Neural crest cell (in vitro differentiated cells): Measurements from ENCODE around the gene ODAD4. TPM values are rescaled to one million over a fixed set of nuclear protein-coding genes. Genes with fewer than 3 reads are reported as not detected.

ENCODE experiments used
- DNase-seq: peaks from one replicate; pipeline ENCODE4 v3.0.0; 2021; ENCODE audit warnings: low read depth, mixed read lengths, low spot score
- H3K27ac Mint-ChIP-seq: one replicate; pipeline ENCODE4 v1.8.0; 2021; ENCODE audit warnings: mild to moderate bottlenecking, mixed read lengths; ENCODE audit not compliant: unreplicated experiment
- H3K27me3 Mint-ChIP-seq: 2 replicates; pipeline ENCODE4 v1.8.0; 2021; ENCODE audit warnings: low read depth, mild to moderate bottlenecking, mixed read lengths
- H3K36me3 Mint-ChIP-seq: 2 replicates; pipeline ENCODE4 v1.8.0; 2021; ENCODE audit warnings: low read depth, mild to moderate bottlenecking, mixed read lengths
- H3K4me1 Mint-ChIP-seq: 2 replicates; pipeline ENCODE4 v1.8.0; 2021; ENCODE audit warnings: mixed read lengths
- H3K4me3 Mint-ChIP-seq: one replicate; pipeline ENCODE4 v1.8.0; 2021; ENCODE audit warnings: mild to moderate bottlenecking, mixed read lengths
- H3K9me3 Mint-ChIP-seq: 2 replicates; pipeline ENCODE4 v1.8.0; 2021; ENCODE audit warnings: mixed read lengths
- total RNA-seq: library from RNA; stranded (reverse); gene quantifications from 2 replicates; pipeline ENCODE4 v1.2.1, GENCODE V29; 2021
- TF ChIP-seq, protein P1 (sequence below): fragments of 200-600 bp; sonication (generic); conservative IDR thresholded peaks from 2 replicates; pipeline ENCODE4 v1.5.0; 2021; ENCODE audit warnings: antibody characterized with exemption, mild to moderate bottlenecking

The ODAD4 gene
- total RNA-seq, 1 donor from 2014 or later: 4.8 TPM

DNA sequence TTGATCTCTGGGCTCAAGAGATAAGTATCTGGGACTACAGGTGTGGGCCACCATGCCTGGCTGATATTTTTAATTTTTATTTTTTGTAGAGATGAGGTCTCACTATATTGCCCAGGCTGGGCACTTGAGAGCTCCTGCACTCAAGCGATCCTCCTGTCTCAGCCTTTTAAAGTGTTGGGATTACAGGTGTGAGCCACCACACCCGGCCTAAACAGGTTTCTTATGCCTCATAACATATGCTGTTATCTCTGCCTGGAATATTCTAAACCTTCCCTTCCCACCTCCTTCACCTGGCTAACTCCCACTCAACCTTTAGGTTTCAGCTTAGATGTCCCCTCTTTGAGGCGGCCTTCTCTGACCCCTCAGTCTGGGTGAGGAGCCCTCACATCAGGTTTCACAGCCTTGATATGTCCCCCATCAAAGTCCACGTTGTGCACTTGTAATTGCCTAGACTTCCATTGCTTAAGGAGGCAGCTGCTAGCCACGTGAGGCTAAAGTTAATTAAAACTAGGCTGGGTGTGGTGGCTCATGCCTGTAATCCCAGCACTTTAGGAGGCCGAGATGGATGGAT lies 27.5 kb downstream of the ODAD4 start:
- Mint-ChIP-seq H3K36me3 (no peaks in the 10 kb centered on the region), H3K27ac (peak overlapping the region; percentile 27), H3K4me3 (no peak overlapping the region), H3K27me3 (no peaks in the 10 kb centered on the region), H3K9me3 (no peaks in the 10 kb centered on the region), H3K4me1 (peaks cover 30% of the 10 kb centered on the region)
- no peak for DNase-seq
- TF ChIP-seq, protein P1, sequence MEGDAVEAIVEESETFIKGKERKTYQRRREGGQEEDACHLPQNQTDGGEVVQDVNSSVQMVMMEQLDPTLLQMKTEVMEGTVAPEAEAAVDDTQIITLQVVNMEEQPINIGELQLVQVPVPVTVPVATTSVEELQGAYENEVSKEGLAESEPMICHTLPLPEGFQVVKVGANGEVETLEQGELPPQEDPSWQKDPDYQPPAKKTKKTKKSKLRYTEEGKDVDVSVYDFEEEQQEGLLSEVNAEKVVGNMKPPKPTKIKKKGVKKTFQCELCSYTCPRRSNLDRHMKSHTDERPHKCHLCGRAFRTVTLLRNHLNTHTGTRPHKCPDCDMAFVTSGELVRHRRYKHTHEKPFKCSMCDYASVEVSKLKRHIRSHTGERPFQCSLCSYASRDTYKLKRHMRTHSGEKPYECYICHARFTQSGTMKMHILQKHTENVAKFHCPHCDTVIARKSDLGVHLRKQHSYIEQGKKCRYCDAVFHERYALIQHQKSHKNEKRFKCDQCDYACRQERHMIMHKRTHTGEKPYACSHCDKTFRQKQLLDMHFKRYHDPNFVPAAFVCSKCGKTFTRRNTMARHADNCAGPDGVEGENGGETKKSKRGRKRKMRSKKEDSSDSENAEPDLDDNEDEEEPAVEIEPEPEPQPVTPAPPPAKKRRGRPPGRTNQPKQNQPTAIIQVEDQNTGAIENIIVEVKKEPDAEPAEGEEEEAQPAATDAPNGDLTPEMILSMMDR: no peak

DNA sequence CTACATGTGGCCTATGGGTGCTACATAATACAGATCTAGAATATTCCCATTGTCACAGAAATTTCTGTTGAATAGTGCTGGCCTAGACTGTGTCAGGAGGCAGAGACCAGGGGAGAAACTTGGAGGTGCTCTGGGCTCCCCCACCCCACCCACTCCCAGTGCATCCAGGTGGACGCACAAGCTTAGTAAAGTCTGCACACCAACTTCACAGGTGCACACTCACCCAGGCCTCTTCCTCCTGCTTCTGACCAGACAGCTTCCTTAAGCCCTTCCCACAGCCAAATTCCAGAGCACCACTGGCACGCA lies 28.6 kb downstream of the ODAD4 start:
- Mint-ChIP-seq H3K27ac (no peak overlapping the region), H3K27me3 (no peaks in the 10 kb centered on the region), H3K9me3 (no peaks in the 10 kb centered on the region), H3K4me1 (peaks cover 35% of the 10 kb centered on the region), H3K36me3 (no peaks in the 10 kb centered on the region), H3K4me3 (no peak overlapping the region)
- TF ChIP-seq, protein P1: no peak
- no peak for DNase-seq

DNA sequence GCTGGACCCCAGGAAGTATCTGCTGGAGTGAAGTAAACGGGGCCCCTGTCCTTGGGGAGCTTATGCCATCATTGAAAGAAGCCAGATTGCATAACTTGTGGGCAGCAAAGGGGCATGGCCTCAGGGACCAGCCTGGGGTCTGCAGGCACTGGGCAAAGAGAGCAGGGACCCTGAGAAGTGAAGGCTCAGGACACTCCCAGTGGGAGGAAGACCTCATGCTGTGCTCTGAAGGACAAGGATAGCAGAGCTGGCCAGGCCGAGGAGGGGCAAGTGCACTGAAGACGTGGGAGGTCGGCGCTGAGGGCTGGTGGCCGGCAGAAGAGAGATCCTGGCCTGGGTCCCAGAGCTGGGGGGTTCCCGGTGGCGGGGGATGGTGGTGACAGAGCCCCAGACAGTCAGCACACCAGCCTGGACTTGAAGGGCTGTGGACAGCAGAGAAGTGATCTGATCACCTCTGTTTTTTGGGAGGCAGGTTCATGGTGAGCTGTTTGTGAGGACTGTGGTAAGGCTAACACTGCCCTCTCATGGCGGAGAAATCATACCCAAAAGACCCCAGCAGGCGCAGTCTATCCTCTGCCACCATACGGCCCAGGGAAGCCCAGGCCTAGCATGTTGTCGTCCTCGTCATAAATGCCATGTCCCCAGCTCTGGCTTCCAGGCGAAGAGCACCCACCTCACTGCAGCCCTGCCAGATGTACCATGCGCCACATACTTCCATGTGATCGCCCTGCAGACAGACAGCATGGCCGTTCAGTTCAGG lies 29.1 kb downstream of the ODAD4 start:
- TF ChIP-seq, protein P1: peak; percentile 53
- Mint-ChIP-seq H3K9me3 (no peaks in the 10 kb centered on the region), H3K4me1 (peaks cover 35% of the 10 kb centered on the region), H3K27ac (peak overlapping the region; percentile 57), H3K27me3 (no peaks in the 10 kb centered on the region), H3K36me3 (no peaks in the 10 kb centered on the region), H3K4me3 (peak overlapping the region; percentile 11)
- peak; percentile 43 for DNase-seq

DNA sequence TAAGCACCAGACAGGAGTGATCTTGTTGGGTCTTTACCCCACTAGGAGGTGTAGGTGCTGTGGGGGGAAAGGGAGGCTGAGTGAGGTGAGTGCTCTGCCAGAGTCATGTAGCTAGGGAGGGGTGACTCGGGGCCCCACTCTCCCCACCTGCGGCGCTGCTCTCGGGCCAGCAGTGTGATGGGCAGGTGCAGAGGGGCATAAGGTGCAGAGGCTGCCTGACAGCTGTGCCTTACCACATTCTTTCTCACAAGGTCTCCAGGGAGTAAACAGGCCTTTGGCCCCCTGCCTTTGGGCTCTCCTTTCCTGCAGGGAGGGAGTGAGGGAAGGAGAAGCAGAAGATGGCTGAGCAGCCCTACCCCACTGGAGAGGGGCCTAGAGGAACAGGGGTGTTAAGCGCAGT lies 31.7 kb downstream of the ODAD4 start:
- no peak overlapping the region for H3K27ac Mint-ChIP-seq
- H3K4me3 Mint-ChIP-seq: no peak overlapping the region
- no peak for DNase-seq
- TF ChIP-seq, protein P1: no peak
- H3K27me3 Mint-ChIP-seq: peaks cover 9% of the 10 kb centered on the region
- no peaks in the 10 kb centered on the region for H3K36me3 Mint-ChIP-seq
- peaks cover 43% of the 10 kb centered on the region for H3K4me1 Mint-ChIP-seq
- no peaks in the 10 kb centered on the region for H3K9me3 Mint-ChIP-seq

DNA sequence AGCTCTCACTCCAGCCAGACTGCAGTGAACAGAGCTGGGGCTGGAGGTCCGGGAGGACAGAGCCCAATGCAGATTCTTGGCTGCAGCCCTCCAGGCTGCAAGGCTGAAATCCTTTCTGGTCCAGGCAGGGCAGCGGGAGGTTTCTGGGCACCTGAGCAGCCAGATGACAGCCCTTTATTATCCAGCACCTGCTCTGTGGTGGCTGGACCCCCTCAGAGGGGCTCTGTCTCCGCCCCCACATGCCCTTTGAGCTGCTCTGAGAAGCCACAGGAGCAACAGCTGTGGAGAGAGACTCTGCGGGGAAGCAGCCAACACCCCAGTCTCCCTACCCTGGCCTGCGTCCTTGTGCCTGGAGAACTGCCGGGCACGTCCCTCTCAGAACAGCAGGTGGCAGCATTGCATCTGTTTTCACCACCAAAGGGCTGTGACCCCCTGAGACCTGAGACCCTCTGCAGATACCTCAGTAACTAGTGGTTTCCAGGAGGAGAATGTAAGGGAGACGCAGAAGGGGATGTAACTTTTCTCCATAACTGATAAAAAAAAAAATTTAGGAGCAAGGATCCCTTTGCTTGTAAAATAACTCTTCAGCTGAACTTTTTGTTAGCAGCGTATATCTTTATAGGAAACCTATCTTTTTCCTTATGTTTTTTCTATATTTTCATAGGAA lies 32.5 kb downstream of the ODAD4 start:
- Mint-ChIP-seq H3K4me1 (peaks cover 42% of the 10 kb centered on the region), H3K27me3 (peaks cover 16% of the 10 kb centered on the region), H3K9me3 (no peaks in the 10 kb centered on the region), H3K4me3 (peak overlapping the region; percentile 85), H3K27ac (no peak overlapping the region), H3K36me3 (peaks cover 4% of the 10 kb centered on the region)
- DNase-seq: peak; percentile 91
- TF ChIP-seq, protein P1: peak; percentile 93
